Measurements from ENCODE around the gene RBBP5. TPM values are rescaled to one million over a fixed set of nuclear protein-coding genes. Genes with fewer than 3 reads are reported as not detected.

The RBBP5 gene
- total RNA-seq, 1 experiment from 2014 or later: 31.1 TPM

- in situ Hi-C loops (cut with HindIII; ENCODE audit: low pct_unique_long_range_greater_than_20kb, low sequenced_read_pairs): no loop called here
- no peak for DNase-seq (ENCODE audit: low read depth)
These were observed 76.6 kb downstream of the RBBP5 start for GRCh38 chr1:205045146-205045545.

- in situ Hi-C loops (cut with HindIII; ENCODE audit: low pct_unique_long_range_greater_than_20kb, low sequenced_read_pairs): no loop called here
- no peak for DNase-seq (ENCODE audit: low read depth)
These were observed 77.0 kb downstream of the RBBP5 start for GRCh38 chr1:205044741-205045140.

- no peak for DNase-seq (ENCODE audit: low read depth)
- in situ Hi-C loops (cut with HindIII; ENCODE audit: low pct_unique_long_range_greater_than_20kb, low sequenced_read_pairs): no loop called here
These were observed 77.9 kb downstream of the RBBP5 start for GRCh38 chr1:205043866-205044265.

GRCh38 chr1:205042911-205043806 is 78.6 kb downstream of the RBBP5 start, which contains the start of gene CNTN2:
Gene CNTN2 (plus strand): TSS chr1:205043212. CDS start chr1:205053186, 9,974 bp downstream.
- DNase-seq (ENCODE audit: low read depth): no peak
- in situ Hi-C loops (cut with HindIII; ENCODE audit: low pct_unique_long_range_greater_than_20kb, low sequenced_read_pairs): no loop called here

GRCh38 chr1:205041998-205042910 is 79.5 kb downstream of the RBBP5 start:
- no peak for DNase-seq (ENCODE audit: low read depth)
- in situ Hi-C loops (cut with HindIII; ENCODE audit: low pct_unique_long_range_greater_than_20kb, low sequenced_read_pairs): no loop called here

GRCh38 chr1:205041001-205041715 is 80.6 kb downstream of the RBBP5 start:
- no peak for DNase-seq (ENCODE audit: low read depth)
- in situ Hi-C loops (cut with HindIII; ENCODE audit: low pct_unique_long_range_greater_than_20kb, low sequenced_read_pairs): no loop called here

GRCh38 chr1:205038132-205038786 is 83.5 kb downstream of the RBBP5 start:
- in situ Hi-C loops (cut with HindIII; ENCODE audit: low pct_unique_long_range_greater_than_20kb, low sequenced_read_pairs): no loop called here

GRCh38 chr1:205037539-205037938 is 84.2 kb downstream of the RBBP5 start:
- no peak for DNase-seq (ENCODE audit: low read depth)
- in situ Hi-C loops (cut with HindIII; ENCODE audit: low pct_unique_long_range_greater_than_20kb, low sequenced_read_pairs): no loop called here

More at GRCh38 chr1:205038132-205038786, 83.5 kb downstream of the RBBP5 start:
- DNase-seq (ENCODE audit: low read depth): no peak

Other genes starting within 250 kb of the RBBP5 start
- gene CNTN2, start 78.8 kb downstream of the RBBP5 start, total RNA-seq (2014; rRNA removed; shearing (Covaris generic); ENCODE audit: low replicate concordance): 0.30 TPM in 1 of 2 replicates, not detected in the other
- 0.67 and 0.91 TPM in 2 replicates for gene TMEM81, start 37.5 kb downstream of the RBBP5 start, total RNA-seq (2014; rRNA removed; shearing (Covaris generic); ENCODE audit: low replicate concordance)
- gene DSTYK, start 89.7 kb upstream of the RBBP5 start, total RNA-seq (2014; rRNA removed; shearing (Covaris generic); ENCODE audit: low replicate concordance): 7.2 and 11.1 TPM in 2 replicates
- 7.7 and 9.3 TPM in 2 replicates for gene TMCC2, start 106.0 kb upstream of the RBBP5 start, total RNA-seq (2014; rRNA removed; shearing (Covaris generic); ENCODE audit: low replicate concordance)
- 8.3 and 11.9 TPM in 2 replicates for gene NUAK2, start 199.8 kb upstream of the RBBP5 start, total RNA-seq (2014; rRNA removed; shearing (Covaris generic); ENCODE audit: low replicate concordance)
- gene KLHDC8A, start 234.9 kb upstream of the RBBP5 start, total RNA-seq (2014; rRNA removed; shearing (Covaris generic); ENCODE audit: low replicate concordance): not detected in 2 replicates